ENCODE results near the gene CDC40. TPM values are rescaled to one million over a fixed set of nuclear protein-coding genes. Genes with fewer than 3 reads are reported as not detected.
"Not testable (repeated sequence)": the region's sequence is repeated elsewhere in the genome, so short reads cannot be mapped to it uniquely, and the experiment has no call there.

Gene CDC40
- total and polyA plus RNA-seq, 12 donors: 5.7 to 20.5 (median 15.3) TPM

DNA sequence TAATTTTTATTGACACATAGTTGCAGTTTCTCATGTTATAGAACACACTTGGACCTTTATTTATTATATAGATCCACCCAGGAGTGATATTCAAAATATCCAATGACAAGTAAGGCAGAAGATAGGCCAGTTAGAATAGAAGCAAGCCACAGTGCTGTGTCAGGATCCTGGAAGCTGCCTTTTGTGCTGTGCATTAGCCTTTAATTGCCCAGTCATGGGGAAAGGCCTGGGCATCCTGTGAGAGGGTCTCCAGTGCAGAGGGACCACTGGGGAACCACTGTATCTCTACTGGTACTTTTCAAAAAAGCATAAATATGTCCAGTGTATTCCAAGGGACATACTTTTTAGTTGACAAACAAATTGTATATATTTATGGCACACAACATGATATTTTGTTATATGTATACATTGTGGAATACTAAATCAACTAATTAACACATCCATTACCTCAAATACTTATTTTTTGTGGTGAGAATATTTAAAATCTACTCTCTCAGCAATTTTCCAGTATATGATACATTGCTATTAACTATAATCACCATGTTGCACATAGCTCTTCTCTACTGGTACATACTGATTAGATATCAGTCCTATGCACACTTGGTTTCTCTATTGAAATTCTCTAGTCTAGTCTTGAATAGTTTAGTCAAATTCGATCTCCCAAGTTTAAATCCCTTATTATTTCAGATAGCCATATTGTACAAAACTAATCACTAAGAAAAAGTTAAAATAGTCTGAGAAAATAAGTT is 59.5 kb downstream of the CDC40 start:
- no peak for DNase-seq

DNA sequence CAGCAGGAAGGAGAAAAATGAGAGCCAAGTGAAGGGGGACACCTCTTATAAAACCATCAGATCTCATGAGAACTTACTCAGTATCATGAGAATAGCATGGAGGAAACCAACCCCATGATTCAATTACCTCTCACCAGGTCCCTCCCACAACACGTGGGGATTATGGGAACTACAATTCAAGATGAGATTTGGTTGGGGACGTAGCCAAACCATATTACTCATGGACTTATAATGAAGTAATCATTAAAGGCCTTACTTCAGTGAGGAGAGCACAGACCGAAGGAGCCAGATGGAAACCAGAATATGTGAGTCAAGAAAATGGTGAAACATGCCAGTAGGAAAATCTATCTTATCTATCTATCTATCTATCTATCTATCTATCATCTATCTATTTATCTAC is 64.4 kb downstream of the CDC40 start:
- H3K36me3 ChIP-seq; H3K27ac ChIP-seq; H3K27me3 ChIP-seq; H3K4me3 ChIP-seq; H3K4me1 ChIP-seq; intact Hi-C loops (cut with DNase I); DNase-seq; ATAC-seq; H3K9me3 ChIP-seq: not testable (repeated sequence)
- 86 to 90% methylated on average over 3 of the region's 3 CpGs for whole genome bisulfite sequencing, 2 donors

More for the DNA sequence above, 59.5 kb downstream of the CDC40 start:
- no peak overlapping the region for H3K4me3 ChIP-seq
- no peaks in the 10 kb centered on the region for H3K9me3 ChIP-seq
- H3K27ac ChIP-seq: no peak overlapping the region
- no peak for ATAC-seq
- H3K4me1 ChIP-seq: peaks cover 0 to under 1% (median 0%) of the 10 kb centered on the region in 9 donors
- 96 to 98% methylated on average over 1 of the region's 1 CpG for WGBS, 2 donors
- TF ChIP-seq, protein P1, sequence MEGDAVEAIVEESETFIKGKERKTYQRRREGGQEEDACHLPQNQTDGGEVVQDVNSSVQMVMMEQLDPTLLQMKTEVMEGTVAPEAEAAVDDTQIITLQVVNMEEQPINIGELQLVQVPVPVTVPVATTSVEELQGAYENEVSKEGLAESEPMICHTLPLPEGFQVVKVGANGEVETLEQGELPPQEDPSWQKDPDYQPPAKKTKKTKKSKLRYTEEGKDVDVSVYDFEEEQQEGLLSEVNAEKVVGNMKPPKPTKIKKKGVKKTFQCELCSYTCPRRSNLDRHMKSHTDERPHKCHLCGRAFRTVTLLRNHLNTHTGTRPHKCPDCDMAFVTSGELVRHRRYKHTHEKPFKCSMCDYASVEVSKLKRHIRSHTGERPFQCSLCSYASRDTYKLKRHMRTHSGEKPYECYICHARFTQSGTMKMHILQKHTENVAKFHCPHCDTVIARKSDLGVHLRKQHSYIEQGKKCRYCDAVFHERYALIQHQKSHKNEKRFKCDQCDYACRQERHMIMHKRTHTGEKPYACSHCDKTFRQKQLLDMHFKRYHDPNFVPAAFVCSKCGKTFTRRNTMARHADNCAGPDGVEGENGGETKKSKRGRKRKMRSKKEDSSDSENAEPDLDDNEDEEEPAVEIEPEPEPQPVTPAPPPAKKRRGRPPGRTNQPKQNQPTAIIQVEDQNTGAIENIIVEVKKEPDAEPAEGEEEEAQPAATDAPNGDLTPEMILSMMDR (IDR thresholded peaks at IDR 0.05): no peak
- H3K27me3 ChIP-seq: no peaks in the 10 kb centered on the region
- intact Hi-C loops (cut with DNase I): no loop called here
- peaks cover 0 to 15% (median 0%) of the 10 kb centered on the region in 9 donors for H3K36me3 ChIP-seq

DNA sequence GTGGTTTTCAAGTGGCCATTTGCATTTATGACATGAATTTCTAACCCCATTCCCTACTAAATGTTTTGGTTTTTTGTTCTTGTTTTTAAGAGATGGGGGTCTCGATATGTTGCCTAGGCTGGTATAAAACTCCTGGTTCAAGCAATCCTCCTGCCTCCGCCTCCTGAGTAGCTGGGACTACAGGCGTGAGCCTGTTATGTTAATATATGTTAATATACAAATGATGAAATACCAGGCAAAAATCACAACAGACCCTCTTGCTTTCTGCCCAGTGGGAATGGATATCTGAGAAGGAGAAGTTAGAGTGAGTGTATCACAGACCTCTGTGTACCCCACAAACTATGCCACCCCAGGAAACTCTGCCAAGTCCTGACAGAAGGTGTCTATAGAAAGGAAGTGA is 66.2 kb downstream of the CDC40 start:
- Histone ChIP-seq H3K4me1 (no peaks in the 10 kb centered on the region), H3K9me3 (no peaks in the 10 kb centered on the region), H3K4me3 (no peak overlapping the region), H3K27ac (no peak overlapping the region), H3K36me3 (peaks cover 0 to 8% (median 0%) of the 10 kb centered on the region in 9 donors), H3K27me3 (no peaks in the 10 kb centered on the region)
- TF ChIP-seq, protein P1 (IDR thresholded peaks at IDR 0.05): no peak
- ATAC-seq: no peak
- DNase-seq: no peak
- WGBS, 2 donors: 86 to 96% methylated on average over 3 of the region's 3 CpGs
- intact Hi-C loops (cut with DNase I): no loop called here

DNA sequence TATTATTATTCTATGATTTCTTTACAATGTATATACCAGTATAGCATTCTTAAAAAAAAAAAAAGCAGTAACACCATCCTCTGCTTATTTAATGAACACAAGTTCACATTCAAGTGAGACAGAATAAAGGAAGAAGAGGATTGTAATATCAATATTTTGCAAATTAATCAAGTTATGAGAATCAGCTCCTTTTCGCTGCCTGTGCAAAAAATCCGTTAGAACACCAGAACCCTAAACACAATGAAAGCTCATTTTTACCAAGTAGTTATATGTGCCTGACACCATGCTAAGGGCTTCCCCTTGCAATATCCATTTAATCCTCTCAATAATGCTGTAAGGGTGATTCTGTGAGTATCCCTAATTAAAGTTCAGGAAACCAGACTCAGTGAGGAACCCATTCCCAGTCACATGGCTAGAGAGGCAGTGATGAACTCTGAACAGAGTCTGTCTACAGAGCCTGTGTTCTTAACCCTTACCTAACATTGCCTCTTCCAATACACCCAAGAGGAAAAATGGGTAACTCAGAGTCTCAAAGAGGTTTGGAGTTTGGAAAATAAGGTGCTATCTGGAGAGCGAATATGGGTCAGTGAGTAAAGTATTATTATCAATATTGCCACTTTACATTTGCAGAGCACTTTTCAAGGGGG is 66.8 kb downstream of the CDC40 start:
- WGBS, 2 donors: 96 to 98% methylated on average over 3 of the region's 3 CpGs
- TF ChIP-seq, protein P1 (IDR thresholded peaks at IDR 0.05): no peak
- H3K4me3 ChIP-seq: no peak overlapping the region
- DNase-seq: no peak
- ATAC-seq: no peak
- H3K27ac ChIP-seq: no peak overlapping the region
- intact Hi-C loops (cut with DNase I): no loop called here
- peaks cover 0 to 6% (median 0%) of the 10 kb centered on the region in 11 donors for H3K9me3 ChIP-seq
- peaks cover 0 to 8% (median 0%) of the 10 kb centered on the region in 9 donors for H3K36me3 ChIP-seq
- no peaks in the 10 kb centered on the region for H3K4me1 ChIP-seq
- no peaks in the 10 kb centered on the region for H3K27me3 ChIP-seq

DNA sequence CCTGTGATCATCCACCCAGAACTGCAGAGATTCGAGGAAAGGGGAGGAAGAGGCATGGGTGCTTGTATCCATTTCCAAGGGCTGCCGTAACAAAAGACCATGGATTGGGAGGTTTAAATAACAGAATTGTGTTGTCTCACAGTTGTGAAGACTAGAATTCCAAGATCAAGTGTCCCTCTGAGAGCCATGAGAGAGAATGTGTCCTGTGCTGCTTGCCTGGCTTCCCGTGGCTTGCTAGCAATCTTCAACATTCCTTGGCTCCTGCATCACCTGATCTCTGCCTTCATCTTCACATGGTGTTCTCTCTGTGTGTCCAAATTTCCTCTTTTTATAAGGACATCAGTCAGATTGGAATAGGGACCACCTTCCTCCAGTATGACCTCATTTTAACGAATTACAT is 69.8 kb downstream of the CDC40 start:
- no peak for DNase-seq
- WGBS, 2 donors: 74 to 75% methylated on average over 4 of the region's 4 CpGs
- Histone ChIP-seq H3K27ac (no peak overlapping the region), H3K9me3 (peaks cover 0 to 10% (median 0%) of the 10 kb centered on the region in 11 donors), H3K36me3 (peaks cover 0 to 2% (median 0%) of the 10 kb centered on the region in 9 donors), H3K27me3 (no peaks in the 10 kb centered on the region), H3K4me3 (no peak overlapping the region), H3K4me1 (no peaks in the 10 kb centered on the region)
- intact Hi-C loops (cut with DNase I): no loop called here
- TF ChIP-seq, protein P1 (IDR thresholded peaks at IDR 0.05): no peak
- no peak for ATAC-seq
